Measurements from ENCODE around the gene PLD3. TPM values are rescaled to one million over a fixed set of nuclear protein-coding genes. Genes with fewer than 3 reads are reported as not detected.

Gene PLD3
- total and polyA plus RNA-seq, 2 experiments from 2014 or later = 866 to 875 TPM

DNA sequence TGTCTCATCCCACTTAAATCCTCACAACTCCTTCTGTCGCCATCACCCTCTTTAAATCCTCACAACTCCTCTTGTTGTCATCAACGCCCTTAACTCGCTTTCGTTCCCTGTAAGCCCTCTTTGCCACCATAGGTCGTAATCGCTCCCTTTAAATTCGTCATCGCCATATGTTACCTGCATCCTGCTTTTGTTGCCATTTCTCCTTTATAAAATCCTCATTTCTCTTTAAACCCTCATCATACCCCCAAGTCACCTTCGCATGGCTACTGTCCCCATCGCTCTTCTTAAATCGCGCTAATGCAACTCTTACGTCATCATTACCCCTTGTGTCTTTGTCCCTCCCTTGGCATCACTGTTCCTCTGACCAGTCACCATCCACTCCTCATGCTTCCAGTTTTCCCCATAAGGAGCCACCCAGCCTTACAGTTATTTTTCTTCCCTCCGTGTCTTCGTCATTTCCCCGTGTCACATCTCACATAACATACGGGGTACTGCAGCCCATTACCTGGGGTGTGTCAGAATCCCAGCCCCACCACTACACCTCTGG, 539 bp downstream of the PLD3 start:
- Histone ChIP-seq H3K27ac (no peak overlapping the region), H3K9me3 (ENCODE audit: low read depth) (no peaks in the 10 kb centered on the region)

GRCh38 chr19:40355975-40356680, 7.6 kb downstream of the PLD3 start:
- Histone ChIP-seq H3K9me3 (ENCODE audit: low read depth) (no peaks in the 10 kb centered on the region), H3K27ac (no peak overlapping the region), H3K4me1 (ENCODE audit: low read depth) (no peaks in the 10 kb centered on the region), H3K4me3 (no peak overlapping the region), H3K36me3 (no peaks in the 10 kb centered on the region), H3K27me3 (no peaks in the 10 kb centered on the region)
- no peak for DNase-seq (ENCODE audit: low read depth in 1 of 2, low spot score in 1 of 2)
- no peak for TF ChIP-seq CTCF (IDR thresholded peaks at IDR 0.05; ENCODE audit: low read depth, low read length)

More for the DNA sequence above, 539 bp downstream of the PLD3 start:
- peak in 1 of 2 donors; percentile 48 for DNase-seq (ENCODE audit: low read depth in 1 of 2, low spot score in 1 of 2)
- Histone ChIP-seq H3K4me1 (ENCODE audit: low read depth) (no peaks in the 10 kb centered on the region), H3K27me3 (no peaks in the 10 kb centered on the region), H3K4me3 (peak overlapping the region; percentile 79), H3K36me3 (no peaks in the 10 kb centered on the region)
- TF ChIP-seq CTCF (IDR thresholded peaks at IDR 0.05; ENCODE audit: low read depth, low read length) = no peak

DNA sequence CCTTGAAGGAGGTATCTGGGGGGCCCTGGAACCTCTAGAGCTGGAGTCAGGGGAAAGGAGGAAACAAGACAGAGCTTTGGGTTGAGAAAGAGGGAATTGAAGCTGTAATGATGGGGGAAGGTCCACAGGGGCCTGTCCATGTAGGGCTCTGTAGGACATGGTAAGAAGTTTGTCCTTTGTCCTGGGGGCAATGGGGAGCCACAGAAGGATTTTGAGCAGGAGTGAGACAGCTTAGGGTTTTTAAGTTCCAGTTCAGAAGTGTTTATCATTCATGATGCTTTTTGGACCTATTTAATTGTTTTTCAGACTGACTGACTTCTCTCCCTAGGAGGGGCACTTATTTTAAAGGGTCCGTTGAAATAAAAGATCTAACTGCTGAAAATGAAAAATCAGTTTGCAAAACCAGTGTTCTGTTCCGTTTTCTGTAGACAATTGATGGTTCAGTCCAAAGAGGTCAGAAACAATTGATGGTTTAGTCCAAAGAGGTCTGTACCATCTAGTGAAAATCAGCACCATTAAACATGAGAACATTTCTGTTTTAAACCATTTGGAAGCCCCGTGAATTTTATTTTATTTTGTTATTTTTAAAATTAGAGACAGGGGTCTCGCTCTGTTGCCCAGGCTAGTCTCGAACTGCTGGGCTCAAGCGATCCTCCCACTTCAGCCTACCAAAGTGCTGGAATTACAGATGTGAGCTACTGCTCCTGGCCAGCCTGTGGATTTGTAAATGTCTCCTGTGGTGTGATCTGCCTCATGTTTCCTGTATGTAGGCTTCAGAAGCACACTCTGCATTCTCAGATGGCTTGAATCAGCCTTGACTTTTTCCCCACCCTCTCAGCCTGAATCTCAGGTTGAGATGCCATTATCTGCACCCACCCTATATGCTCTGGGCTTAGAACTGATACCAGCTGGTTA, 8.4 kb downstream of the PLD3 start:
- Histone ChIP-seq H3K4me1 (ENCODE audit: low read depth) (no peaks in the 10 kb centered on the region), H3K4me3 (no peak overlapping the region), H3K27me3 (no peaks in the 10 kb centered on the region), H3K27ac (no peak overlapping the region), H3K9me3 (ENCODE audit: low read depth) (no peaks in the 10 kb centered on the region), H3K36me3 (no peaks in the 10 kb centered on the region)
- no peak for TF ChIP-seq CTCF (IDR thresholded peaks at IDR 0.05; ENCODE audit: low read depth, low read length)
- no peak for DNase-seq (ENCODE audit: low read depth in 1 of 2, low spot score in 1 of 2)

DNA sequence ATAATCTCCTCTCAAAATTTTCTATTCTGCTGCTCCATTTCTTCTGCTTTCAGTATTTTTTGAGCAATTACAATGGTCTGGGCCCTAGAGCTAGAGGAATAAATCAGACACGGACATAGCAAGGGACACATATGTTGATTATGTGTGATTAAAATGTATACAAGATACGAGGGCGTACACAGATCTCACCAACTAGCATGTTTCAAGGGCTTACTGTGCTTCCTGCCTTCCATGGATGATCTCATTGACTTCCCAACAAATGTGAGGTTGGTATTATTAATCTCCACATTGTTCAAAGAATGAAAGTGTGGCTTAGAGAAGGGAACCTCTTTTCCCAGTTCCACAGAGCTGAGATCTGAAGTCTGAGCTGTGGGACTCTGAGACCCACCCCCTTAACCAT, 9.1 kb downstream of the PLD3 start:
- H3K4me3 ChIP-seq = no peak overlapping the region
- no peaks in the 10 kb centered on the region for H3K36me3 ChIP-seq
- H3K27me3 ChIP-seq = no peaks in the 10 kb centered on the region
- no peaks in the 10 kb centered on the region for H3K9me3 ChIP-seq (ENCODE audit: low read depth)
- no peak overlapping the region for H3K27ac ChIP-seq
- TF ChIP-seq CTCF (IDR thresholded peaks at IDR 0.05; ENCODE audit: low read depth, low read length) = no peak
- no peaks in the 10 kb centered on the region for H3K4me1 ChIP-seq (ENCODE audit: low read depth)
- DNase-seq (ENCODE audit: low read depth in 1 of 2, low spot score in 1 of 2) = no peak

DNA sequence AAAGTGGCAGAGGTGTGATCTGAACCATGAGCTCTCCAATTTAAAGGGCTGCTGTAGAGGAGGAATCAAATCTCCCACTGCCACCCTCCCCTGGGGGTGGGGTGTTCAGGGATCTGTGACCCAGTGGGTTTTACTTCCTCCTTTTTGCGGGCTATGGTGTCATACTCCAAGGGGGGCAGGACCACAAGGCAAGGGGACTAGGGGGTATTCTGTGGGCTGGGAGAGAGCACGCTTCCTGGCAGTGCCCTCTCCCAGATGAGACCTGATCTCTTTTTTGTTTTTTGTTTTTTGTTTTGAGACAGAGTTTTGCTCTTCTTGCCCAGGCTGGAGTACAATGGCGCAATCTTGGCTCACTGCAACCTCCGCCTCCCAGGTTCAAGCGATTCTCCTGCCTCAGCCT, 10.3 kb downstream of the PLD3 start:
- no peak for DNase-seq (ENCODE audit: low read depth in 1 of 2, low spot score in 1 of 2)
- Histone ChIP-seq H3K27me3 (no peaks in the 10 kb centered on the region), H3K4me1 (ENCODE audit: low read depth) (no peaks in the 10 kb centered on the region), H3K36me3 (no peaks in the 10 kb centered on the region), H3K27ac (no peak overlapping the region), H3K4me3 (no peak overlapping the region), H3K9me3 (ENCODE audit: low read depth) (no peaks in the 10 kb centered on the region)
- TF ChIP-seq CTCF (IDR thresholded peaks at IDR 0.05; ENCODE audit: low read depth, low read length) = no peak

All from cardiac muscle cell (in vitro differentiated cells and primary cell).